HEK293T (cell line): ENCODE data around the gene GPR157.

Experiments used
- ARNT ChIP-seq: fragments of 450-650 bp; IDR thresholded peaks from 2 replicates; pipeline ENCODE4 v1.6.1; 2017; ENCODE audit warnings: mild to moderate bottlenecking
- BHLHE40 ChIP-seq: fragments of 450-650 bp; IDR thresholded peaks from 2 replicates; pipeline ENCODE4 v1.6.1; 2016; ENCODE audit warnings: mild to moderate bottlenecking, moderate library complexity, borderline replicate concordance
- CTBP1 ChIP-seq: fragments of 450-650 bp; IDR thresholded peaks from 2 replicates; pipeline ENCODE4 v1.6.1; 2016; ENCODE audit warnings: borderline replicate concordance
- ELF4 ChIP-seq: fragments of 450-650 bp; IDR thresholded peaks from 2 replicates; pipeline ENCODE4 v1.6.1; 2017; ENCODE audit warnings: antibody characterized with exemption
- FOXA1 ChIP-seq: fragments of 450-650 bp; IDR thresholded peaks from 2 replicates; pipeline ENCODE4 v1.6.1; 2016; ENCODE audit warnings: mild to moderate bottlenecking
- FOXK2 ChIP-seq: fragments of 450-650 bp; IDR thresholded peaks from 2 replicates; pipeline ENCODE4 v1.6.1; 2016; ENCODE audit warnings: mild to moderate bottlenecking
- FOXM1 ChIP-seq: fragments of 450-650 bp; IDR thresholded peaks from 2 replicates; pipeline ENCODE4 v1.6.1; 2017; ENCODE audit warnings: mild to moderate bottlenecking, borderline replicate concordance
- L3MBTL2 ChIP-seq: fragments of 450-650 bp; conservative IDR thresholded peaks from 2 replicates; pipeline ENCODE4 v1.6.1; 2016; ENCODE audit warnings: mild to moderate bottlenecking
- LEF1 ChIP-seq: fragments of 450-650 bp; IDR thresholded peaks from 2 replicates; pipeline ENCODE4 v1.6.1; 2017; ENCODE audit warnings: mild to moderate bottlenecking, borderline replicate concordance
- NFRKB ChIP-seq: fragments of 450-650 bp; IDR thresholded peaks from 2 replicates; pipeline ENCODE4 v1.6.1; 2016; ENCODE audit warnings: mild to moderate bottlenecking, moderate library complexity
- SP1 ChIP-seq: fragments of 450-650 bp; IDR thresholded peaks from 2 replicates; pipeline ENCODE4 v1.6.1; 2017
- SUZ12 ChIP-seq: fragments of 450-650 bp; IDR thresholded peaks from 2 replicates; pipeline ENCODE4 v1.6.1; 2016; ENCODE audit warnings: mild to moderate bottlenecking
- TARDBP ChIP-seq: fragments of 450-650 bp; IDR thresholded peaks from 2 replicates; pipeline ENCODE4 v1.6.1; 2016
- TF ChIP-seq, protein P1 (sequence below): fragments of 450-650 bp; IDR thresholded peaks from 2 replicates; pipeline ENCODE4 v1.6.1; 2016

- TF ChIP-seq TARDBP (no peak), SP1 (no peak), L3MBTL2 (no peak), CTBP1 (no peak), LEF1 (no peak), ELF4 (no peak), FOXM1 (no peak), FOXA1 (no peak), FOXK2 (no peak), SUZ12 (no peak), ARNT (no peak), NFRKB (no peak), BHLHE40 (no peak)
- TF ChIP-seq, protein P1, sequence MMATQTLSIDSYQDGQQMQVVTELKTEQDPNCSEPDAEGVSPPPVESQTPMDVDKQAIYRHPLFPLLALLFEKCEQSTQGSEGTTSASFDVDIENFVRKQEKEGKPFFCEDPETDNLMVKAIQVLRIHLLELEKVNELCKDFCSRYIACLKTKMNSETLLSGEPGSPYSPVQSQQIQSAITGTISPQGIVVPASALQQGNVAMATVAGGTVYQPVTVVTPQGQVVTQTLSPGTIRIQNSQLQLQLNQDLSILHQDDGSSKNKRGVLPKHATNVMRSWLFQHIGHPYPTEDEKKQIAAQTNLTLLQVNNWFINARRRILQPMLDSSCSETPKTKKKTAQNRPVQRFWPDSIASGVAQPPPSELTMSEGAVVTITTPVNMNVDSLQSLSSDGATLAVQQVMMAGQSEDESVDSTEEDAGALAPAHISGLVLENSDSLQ: no peak
These were observed 47.4 kb downstream of the GPR157 start for GRCh38 chr1:9081473-9081872.
